Measurements from ENCODE around the gene ALG13.
"Not testable (repeated sequence)": the region's sequence is repeated elsewhere in the genome, so short reads cannot be mapped to it uniquely, and the experiment has no call there.

Gene ALG13

GRCh38 chrX:111680988-111681779 lies at the start of gene ALG13:
TSS of gene ALG13 (plus strand) at chrX:111681170. CDS start at chrX:111681219, 49 bp downstream.
- peak; percentile 67 for DNase-seq (ENCODE audit: low read depth)
- peak within 1 kb of the TSS; percentile 83 for H3K4me3 ChIP-seq (ENCODE audit: control insufficient read depth, low read depth, low read length)
- TF ChIP-seq, protein P1, sequence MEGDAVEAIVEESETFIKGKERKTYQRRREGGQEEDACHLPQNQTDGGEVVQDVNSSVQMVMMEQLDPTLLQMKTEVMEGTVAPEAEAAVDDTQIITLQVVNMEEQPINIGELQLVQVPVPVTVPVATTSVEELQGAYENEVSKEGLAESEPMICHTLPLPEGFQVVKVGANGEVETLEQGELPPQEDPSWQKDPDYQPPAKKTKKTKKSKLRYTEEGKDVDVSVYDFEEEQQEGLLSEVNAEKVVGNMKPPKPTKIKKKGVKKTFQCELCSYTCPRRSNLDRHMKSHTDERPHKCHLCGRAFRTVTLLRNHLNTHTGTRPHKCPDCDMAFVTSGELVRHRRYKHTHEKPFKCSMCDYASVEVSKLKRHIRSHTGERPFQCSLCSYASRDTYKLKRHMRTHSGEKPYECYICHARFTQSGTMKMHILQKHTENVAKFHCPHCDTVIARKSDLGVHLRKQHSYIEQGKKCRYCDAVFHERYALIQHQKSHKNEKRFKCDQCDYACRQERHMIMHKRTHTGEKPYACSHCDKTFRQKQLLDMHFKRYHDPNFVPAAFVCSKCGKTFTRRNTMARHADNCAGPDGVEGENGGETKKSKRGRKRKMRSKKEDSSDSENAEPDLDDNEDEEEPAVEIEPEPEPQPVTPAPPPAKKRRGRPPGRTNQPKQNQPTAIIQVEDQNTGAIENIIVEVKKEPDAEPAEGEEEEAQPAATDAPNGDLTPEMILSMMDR (IDR thresholded peaks at IDR 0.05; ENCODE audit: control insufficient read depth, insufficient read depth, low read depth, low read length, missing control alignments) = peak; percentile 78

- no peak for DNase-seq (ENCODE audit: low read depth)
- H3K4me3 ChIP-seq (ENCODE audit: control insufficient read depth, low read depth, low read length) = no peak overlapping the region
Measured at GRCh38 chrX:111634823-111635729, 45.9 kb upstream of the ALG13 start.

DNA sequence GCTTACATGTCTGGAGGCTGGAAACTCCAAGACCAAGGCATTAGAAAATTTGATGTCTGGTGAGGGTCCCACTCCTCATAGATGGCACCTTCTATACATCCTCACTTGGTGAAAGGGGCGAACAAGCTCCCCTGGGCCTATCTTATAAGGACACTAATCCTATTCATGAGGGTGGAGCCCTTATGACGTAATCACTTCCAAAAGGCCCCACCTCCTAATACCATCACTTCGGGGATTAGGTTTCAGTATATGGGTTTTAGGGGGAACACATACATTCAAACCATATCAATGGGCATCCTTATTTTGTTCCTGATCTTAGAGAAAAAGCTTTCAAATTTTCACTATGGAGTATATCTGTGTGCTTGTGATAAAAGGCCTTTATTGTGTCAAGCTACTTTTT lies 39.0 kb upstream of the ALG13 start:
- DNase-seq (ENCODE audit: low read depth) = no peak
- TF ChIP-seq, protein P1 (IDR thresholded peaks at IDR 0.05; ENCODE audit: control insufficient read depth, insufficient read depth, low read depth, low read length, missing control alignments) = no peak
- H3K4me3 ChIP-seq (ENCODE audit: control insufficient read depth, low read depth, low read length) = no peak overlapping the region

More at GRCh38 chrX:111634823-111635729, 45.9 kb upstream of the ALG13 start:
- TF ChIP-seq, protein P1 (IDR thresholded peaks at IDR 0.05; ENCODE audit: control insufficient read depth, insufficient read depth, low read depth, low read length, missing control alignments) = no peak

DNA sequence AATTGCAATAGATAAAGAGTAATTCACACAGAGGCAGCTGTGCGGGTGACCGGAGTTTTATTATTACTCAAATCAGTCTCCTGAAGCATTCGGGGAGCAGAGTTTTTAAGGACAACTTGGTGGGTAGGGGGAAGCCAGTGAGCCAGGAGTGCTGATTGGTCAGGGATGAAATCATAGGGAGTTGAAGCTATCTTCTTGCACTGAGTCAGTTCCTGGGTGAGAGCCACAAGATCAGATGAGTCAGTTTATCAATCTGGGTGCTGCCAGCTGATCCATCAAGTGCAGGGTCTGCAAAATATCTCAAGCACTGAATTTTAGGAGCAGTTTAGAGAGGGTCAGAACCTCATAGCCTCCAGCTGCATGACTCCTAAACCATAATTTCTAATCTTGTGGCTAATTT lies 35.8 kb upstream of the ALG13 start:
- not testable (repeated sequence) for DNase-seq (ENCODE audit: low read depth); H3K4me3 ChIP-seq (ENCODE audit: control insufficient read depth, low read depth, low read length)

GRCh38 chrX:111645607-111646006 lies 35.4 kb upstream of the ALG13 start:
- DNase-seq (ENCODE audit: low read depth) = no peak
- no peak overlapping the region for H3K4me3 ChIP-seq (ENCODE audit: control insufficient read depth, low read depth, low read length)
- TF ChIP-seq, protein P1 (IDR thresholded peaks at IDR 0.05; ENCODE audit: control insufficient read depth, insufficient read depth, low read depth, low read length, missing control alignments) = no peak

DNA sequence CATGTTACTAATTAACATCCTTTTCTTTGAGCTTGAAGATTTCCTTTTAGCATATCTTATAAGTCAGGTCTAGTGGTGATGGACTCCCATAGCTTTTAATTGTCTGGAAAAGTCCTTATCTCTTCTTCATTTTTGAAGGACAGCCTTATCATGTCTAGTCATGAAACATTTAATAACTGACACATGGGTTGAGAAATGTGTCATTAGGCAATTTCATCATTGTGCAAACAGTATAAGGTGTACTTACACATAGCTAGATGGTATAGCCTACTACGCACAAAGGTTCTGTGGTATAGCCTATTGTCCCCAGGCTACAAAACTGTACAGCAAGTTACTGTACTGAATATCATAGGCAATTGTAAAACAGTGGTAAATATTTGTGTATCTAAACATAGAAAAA lies 34.5 kb upstream of the ALG13 start:
- TF ChIP-seq, protein P1 (IDR thresholded peaks at IDR 0.05; ENCODE audit: control insufficient read depth, insufficient read depth, low read depth, low read length, missing control alignments) = no peak
- no peak for DNase-seq (ENCODE audit: low read depth)
- no peak overlapping the region for H3K4me3 ChIP-seq (ENCODE audit: control insufficient read depth, low read depth, low read length)

DNA sequence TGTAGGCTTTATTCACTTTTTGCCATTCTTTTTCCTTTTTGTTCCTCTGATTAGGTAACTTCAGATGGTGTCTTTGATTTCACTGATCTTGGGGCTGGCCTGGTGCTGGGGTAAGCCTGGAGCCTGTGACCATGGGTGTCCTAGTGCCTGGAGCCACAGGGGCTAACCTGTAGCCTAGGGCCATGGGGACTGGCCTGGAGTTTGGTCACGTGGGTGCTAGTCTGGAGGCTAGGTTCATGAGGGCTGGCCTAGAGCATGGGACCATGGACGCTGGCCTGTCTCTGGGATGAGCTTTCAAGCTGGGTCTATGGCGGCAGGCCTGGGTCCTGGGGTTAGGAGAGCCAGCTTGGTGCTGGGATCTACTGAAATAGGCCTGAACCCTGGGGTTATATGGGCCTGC lies 32.2 kb upstream of the ALG13 start:
- TF ChIP-seq, protein P1 (IDR thresholded peaks at IDR 0.05; ENCODE audit: control insufficient read depth, insufficient read depth, low read depth, low read length, missing control alignments) = no peak
- DNase-seq (ENCODE audit: low read depth) = no peak
- H3K4me3 ChIP-seq (ENCODE audit: control insufficient read depth, low read depth, low read length) = no peak overlapping the region
